HG03280 (cell line): ENCODE results near the gene SEC11C.
"Not testable (repeated sequence)": the region's sequence is repeated elsewhere in the genome, so short reads cannot be mapped to it uniquely, and the experiment has no call there.

Experiments used
- ATAC-seq: cut with Tn5 transposase; IDR thresholded peaks from one replicate; pipeline ENCODE4 v1.9.1; 2021; ENCODE audit warnings: mild to moderate bottlenecking, moderate library complexity; ENCODE audit not compliant: unreplicated experiment

SEC11C gene

DNA sequence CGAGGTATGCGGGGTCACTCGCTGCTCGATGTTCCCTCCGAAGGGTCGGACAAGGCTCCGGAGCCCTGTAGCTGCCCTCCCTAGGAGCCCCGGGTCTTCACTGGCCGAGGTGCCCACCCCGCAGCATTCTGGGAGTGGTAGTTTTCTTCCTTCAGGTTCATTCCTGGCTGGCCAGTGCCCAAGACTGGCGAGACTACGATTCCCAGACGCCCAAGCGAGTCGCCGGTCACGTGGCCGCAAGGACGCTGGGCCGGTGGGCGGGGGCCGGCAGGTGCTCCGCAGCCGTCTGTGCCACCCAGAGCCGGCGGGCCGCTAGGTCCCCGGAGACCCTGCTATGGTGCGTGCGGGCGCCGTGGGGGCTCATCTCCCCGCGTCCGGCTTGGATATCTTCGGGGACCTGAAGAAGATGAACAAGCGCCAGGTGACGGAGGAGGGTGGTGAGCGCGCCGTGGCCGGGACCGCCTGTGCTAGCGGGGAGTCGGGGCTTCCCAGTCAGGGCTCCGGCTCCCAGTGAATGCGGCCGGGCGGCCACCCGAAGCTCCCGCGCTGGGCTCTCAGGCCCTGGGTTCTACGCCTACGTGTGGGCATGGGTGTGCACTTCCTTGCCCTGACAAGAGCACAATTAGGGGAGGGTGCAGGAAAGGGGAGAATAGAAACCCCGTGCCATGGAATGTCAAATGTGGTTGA, at the start of gene SEC11C:
TSS of gene SEC11C (plus strand) at position 270 of the 687 bp plus-strand sequence. CDS start at position 335, 65 bp downstream.
- ATAC-seq = peak; percentile 81

DNA sequence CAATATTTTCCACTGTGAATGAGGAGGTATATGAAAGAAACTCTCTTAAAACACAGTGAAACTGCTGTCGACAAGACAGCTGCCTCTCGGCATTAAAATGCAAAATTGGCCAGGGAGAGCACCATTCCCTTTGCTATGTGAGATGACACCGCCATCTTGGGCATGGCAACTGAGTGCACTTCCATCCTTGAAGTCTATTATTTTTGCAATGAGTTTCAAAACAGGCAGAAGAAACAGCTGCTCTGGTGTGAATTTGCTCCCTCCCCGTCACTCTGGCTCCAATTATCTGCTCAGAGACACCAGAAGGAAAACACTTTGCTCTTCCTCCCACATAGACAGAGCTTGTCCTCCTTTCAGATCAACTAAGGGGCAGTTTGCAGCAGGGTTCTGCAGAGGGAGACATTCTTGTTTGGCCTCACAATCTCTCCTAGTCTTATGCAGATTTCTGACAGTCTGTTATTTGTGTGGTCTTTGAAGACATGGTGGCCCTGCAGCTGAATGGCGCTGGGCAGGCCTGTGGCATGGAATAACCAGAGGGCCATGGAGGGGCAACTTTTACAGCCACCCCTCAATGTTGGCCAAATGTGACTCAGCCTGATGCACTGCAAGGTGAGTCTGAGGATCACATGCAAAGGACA, 48.6 kb upstream of the SEC11C start:
- ATAC-seq = no peak

GRCh38 chr18:59093668-59094067, 46.0 kb upstream of the SEC11C start:
- ATAC-seq = no peak

DNA sequence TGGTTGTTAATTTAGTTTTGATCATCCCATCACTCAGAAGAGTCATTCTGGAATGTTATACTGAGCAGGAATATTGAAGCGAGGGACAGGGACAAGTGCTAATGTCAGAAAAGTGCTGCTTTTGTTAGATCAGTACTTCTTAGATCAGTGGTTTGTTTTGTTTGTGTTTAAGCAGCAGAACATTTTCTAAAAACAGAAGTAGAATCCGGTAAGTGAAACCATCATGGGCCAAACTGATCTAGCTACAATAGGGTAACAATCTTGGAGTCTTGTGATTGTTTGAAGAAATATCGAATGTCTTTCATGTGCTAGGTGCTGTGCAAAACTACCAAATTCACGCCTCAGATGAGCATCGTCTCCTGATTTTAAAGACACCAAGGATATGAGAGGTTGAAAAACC, 45.1 kb upstream of the SEC11C start:
- ATAC-seq = no peak

DNA sequence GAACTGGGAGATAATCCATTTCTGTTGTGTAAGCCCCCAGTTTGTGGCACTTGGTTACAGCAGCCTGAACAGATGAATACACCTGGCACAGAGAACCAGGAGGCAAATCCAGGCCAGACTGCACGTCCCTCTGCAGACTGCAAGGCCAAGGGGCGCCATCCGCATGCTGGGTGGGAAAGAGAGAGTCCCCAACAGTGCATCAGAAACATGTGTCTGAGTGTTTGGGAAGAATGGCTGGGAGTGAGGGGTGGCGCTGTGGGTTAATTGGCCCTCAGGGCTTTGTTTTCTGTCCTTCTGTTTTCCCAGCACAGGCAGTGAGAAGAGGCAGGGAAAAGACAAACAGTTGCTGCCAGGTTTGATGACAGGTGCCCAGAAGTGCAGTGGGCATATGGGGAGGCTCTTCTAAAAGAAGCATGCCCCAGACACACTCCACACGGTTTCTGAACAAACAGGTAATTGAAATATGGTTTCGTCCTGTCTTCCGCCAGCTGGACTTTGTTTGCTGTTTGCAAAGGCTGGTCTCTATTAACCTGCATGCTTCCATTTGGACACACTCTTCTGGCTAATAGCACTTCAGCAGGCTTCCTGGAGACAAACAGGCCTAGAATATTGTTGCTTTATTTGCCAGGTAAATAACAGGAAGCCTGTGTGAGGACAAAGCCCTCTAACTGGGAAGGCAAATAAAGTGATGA, 43.4 kb upstream of the SEC11C start:
- no peak for ATAC-seq

- ATAC-seq = no peak
Observed at GRCh38 chr18:59101830-59102414, 37.8 kb upstream of the SEC11C start.

DNA sequence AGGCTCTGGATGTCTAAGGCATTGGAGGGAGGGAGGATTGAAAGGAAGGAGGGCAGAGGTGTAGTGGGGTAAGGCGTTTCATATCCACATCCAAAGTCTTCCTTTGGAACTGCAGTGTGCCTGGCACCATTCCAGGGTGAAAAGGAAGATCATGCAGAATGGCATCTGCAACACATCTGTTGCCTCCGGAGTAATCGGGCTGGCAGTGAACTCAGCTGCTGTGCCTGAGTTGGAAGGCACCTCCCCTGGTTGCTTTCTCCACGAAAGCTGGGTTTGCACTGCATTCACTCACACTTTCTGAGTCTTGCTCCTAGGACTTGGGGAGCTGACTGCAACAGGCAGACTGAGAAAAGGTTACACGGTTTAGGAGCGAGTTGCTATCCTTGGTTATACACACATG, 30.3 kb upstream of the SEC11C start:
- ATAC-seq = no peak

DNA sequence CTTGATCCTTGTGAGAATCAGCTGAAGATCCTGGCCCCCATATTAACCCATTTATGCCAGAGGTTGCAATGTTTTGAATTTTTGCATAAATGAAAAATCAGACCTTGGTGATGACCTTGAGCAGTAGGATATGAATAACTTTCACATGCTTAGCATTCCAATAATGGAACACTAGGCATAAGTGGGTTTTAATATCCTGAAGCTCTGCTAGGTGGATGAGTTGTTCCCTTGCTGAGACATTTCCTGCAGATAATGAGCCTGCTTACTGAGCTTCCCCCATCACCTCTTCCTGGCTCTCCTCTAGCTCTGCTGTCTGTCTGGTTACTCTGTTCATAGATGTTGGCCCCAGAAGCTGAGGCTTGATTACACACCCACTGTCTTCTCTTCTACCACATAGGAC, 25.5 kb upstream of the SEC11C start:
- ATAC-seq = no peak

- ATAC-seq = no peak
Observed at GRCh38 chr18:59123588-59124369, 15.9 kb upstream of the SEC11C start.

GRCh38 chr18:59124370-59124704, 15.3 kb upstream of the SEC11C start:
- no peak for ATAC-seq

- no peak for ATAC-seq
Observed at GRCh38 chr18:59127047-59127446, 12.6 kb upstream of the SEC11C start.

- no peak for ATAC-seq
Observed at GRCh38 chr18:59129951-59130703, 9.6 kb upstream of the SEC11C start.

GRCh38 chr18:59132810-59133465, 6.7 kb upstream of the SEC11C start:
- ATAC-seq = no peak

DNA sequence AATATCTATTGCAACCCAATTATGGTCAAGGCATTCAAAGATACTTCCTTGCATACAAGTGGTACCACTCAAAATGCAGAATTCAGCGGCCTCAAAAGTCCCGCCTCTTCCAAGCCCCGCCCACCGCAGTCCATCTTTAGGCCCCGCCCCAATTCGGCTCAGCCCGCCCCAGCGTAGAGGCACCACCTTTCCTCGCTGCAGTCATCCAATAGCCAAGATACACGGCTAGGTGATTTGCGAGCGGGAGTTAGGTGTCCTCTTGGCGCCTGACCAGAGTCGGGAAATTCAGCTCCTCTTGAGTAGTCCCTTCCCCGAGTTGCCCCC, 431 bp upstream of the SEC11C start:
- ATAC-seq = peak; percentile 78

- ATAC-seq = no peak
Observed at GRCh38 chr18:59140302-59140885, 710 bp downstream of the SEC11C start.

GRCh38 chr18:59141294-59142068, 1.8 kb downstream of the SEC11C start:
- no peak for ATAC-seq

- ATAC-seq = no peak
Observed at GRCh38 chr18:59142274-59142673, 2.6 kb downstream of the SEC11C start.

DNA sequence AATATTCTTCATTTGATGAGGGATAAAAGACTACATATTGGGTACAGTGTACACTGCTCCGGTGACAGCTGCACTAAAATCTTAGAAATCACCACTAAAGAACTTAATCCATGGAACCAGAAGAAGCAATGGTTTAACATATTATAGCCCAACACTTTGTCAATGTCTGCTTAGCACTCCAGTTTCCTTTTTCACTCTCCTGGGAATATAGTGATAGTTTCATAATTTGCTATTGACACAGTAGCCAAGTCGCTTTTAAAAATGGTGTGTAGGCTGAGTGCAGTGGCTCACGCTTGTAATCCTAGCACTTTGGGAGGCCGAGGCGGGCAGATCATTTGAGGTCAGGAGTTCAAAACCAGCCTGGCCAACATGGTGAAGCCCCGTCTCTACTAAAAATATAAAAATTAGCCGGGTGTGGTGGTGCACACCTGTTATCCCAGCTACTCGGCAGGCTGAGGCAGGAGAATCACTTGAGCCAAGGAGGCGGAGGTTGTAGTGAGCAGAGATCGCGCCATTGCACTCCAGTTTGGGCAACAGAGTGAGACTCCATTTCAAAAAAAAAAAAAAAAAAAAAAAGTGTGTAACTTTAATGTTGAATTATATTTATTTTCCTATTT, 3.2 kb downstream of the SEC11C start:
- not testable (repeated sequence) for ATAC-seq
